ENCODE results near the gene ARSB.
A peak's percentile ranks its signal among the peaks of the same experiment; 100 is the strongest.

The ARSB gene

DNA sequence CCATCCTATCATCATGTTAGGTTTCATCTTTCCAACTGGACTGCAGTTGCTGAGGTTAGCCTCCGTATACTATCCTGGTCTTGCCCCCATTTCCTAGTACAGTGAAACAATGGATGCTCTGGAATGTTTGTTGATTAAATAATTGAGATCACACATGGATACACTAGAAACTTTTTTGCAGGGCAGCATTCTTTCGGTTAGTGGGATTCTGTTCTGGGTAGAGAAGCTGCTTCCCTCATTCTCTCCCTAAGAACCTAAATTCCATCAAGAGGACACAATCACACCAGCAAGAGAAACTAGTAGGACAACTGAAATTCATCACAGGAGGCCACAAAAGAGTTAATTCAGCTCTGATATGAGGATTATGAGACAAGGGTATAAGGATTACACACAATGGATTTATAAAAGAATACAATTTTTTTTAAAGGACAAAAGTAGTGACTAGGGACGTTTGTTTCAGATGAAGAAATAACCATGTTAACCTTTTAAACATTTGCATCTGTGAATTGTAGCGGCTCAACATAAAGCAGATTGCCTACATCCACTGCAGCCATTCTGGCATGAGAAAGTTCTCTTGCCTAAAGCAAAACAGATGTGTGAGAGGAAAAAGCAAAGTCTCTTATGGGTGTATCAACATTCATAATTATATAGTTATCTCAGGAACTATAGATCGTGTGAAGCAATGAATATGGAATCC is 173.8 kb downstream of the ARSB start:
- no peaks in the 10 kb centered on the region for H3K9me2 ChIP-seq (ENCODE audit: low read depth, low read length)
- TF ChIP-seq EZH2 (IDR thresholded peaks at IDR 0.05; ENCODE audit: borderline replicate concordance, low read length): no peak
- no peaks in the 10 kb centered on the region for H3K79me2 ChIP-seq (ENCODE audit: insufficient read depth, low read length)
- no peaks in the 10 kb centered on the region for H3K27me3 ChIP-seq (ENCODE audit: insufficient read depth, low read length)
- H3K4me3 ChIP-seq (ENCODE audit: low read depth, low read length, poor library complexity, severe bottlenecking): no peak overlapping the region
- no peak overlapping the region for H3K4me2 ChIP-seq (ENCODE audit: low read length)
- no peak overlapping the region for H3K9ac ChIP-seq (ENCODE audit: low read length)
- no peak overlapping the region for H2AFZ ChIP-seq (ENCODE audit: low read length)
- no peaks in the 10 kb centered on the region for H3F3A ChIP-seq (ENCODE audit: insufficient read depth, low read length)
- H4K20me1 ChIP-seq (ENCODE audit: insufficient read depth, low read length): no peaks in the 10 kb centered on the region
- H3K27ac ChIP-seq (ENCODE audit: low read depth, low read length, poor library complexity, severe bottlenecking): no peak overlapping the region
- H3K9me3 ChIP-seq (ENCODE audit: low read length): no peaks in the 10 kb centered on the region
- no peaks in the 10 kb centered on the region for H3K36me3 ChIP-seq (ENCODE audit: insufficient read depth, low read length)
- peaks cover 18% of the 10 kb centered on the region for H3K4me1 ChIP-seq (ENCODE audit: insufficient read depth, low read length, severe bottlenecking)

- H3K27ac ChIP-seq (ENCODE audit: low read depth, low read length, poor library complexity, severe bottlenecking): peak overlapping the region; percentile 18
- H3F3A ChIP-seq (ENCODE audit: insufficient read depth, low read length): no peaks in the 10 kb centered on the region
- H3K9me2 ChIP-seq (ENCODE audit: low read depth, low read length): no peaks in the 10 kb centered on the region
- H3K79me2 ChIP-seq (ENCODE audit: insufficient read depth, low read length): no peaks in the 10 kb centered on the region
- H3K9me3 ChIP-seq (ENCODE audit: low read length): no peaks in the 10 kb centered on the region
- no peaks in the 10 kb centered on the region for H3K27me3 ChIP-seq (ENCODE audit: insufficient read depth, low read length)
- TF ChIP-seq, protein P1, sequence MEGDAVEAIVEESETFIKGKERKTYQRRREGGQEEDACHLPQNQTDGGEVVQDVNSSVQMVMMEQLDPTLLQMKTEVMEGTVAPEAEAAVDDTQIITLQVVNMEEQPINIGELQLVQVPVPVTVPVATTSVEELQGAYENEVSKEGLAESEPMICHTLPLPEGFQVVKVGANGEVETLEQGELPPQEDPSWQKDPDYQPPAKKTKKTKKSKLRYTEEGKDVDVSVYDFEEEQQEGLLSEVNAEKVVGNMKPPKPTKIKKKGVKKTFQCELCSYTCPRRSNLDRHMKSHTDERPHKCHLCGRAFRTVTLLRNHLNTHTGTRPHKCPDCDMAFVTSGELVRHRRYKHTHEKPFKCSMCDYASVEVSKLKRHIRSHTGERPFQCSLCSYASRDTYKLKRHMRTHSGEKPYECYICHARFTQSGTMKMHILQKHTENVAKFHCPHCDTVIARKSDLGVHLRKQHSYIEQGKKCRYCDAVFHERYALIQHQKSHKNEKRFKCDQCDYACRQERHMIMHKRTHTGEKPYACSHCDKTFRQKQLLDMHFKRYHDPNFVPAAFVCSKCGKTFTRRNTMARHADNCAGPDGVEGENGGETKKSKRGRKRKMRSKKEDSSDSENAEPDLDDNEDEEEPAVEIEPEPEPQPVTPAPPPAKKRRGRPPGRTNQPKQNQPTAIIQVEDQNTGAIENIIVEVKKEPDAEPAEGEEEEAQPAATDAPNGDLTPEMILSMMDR (IDR thresholded peaks at IDR 0.05; ENCODE audit: low read length): no peak
- no peak for TF ChIP-seq EZH2 (IDR thresholded peaks at IDR 0.05; ENCODE audit: borderline replicate concordance, low read length)
- H3K4me3 ChIP-seq (ENCODE audit: low read depth, low read length, poor library complexity, severe bottlenecking): no peak overlapping the region
- H3K9ac ChIP-seq (ENCODE audit: low read length): no peak overlapping the region
- no peaks in the 10 kb centered on the region for H3K36me3 ChIP-seq (ENCODE audit: insufficient read depth, low read length)
- H3K4me2 ChIP-seq (ENCODE audit: low read length): no peak overlapping the region
- peaks cover 18% of the 10 kb centered on the region for H3K4me1 ChIP-seq (ENCODE audit: insufficient read depth, low read length, severe bottlenecking)
- H2AFZ ChIP-seq (ENCODE audit: low read length): no peak overlapping the region
- H4K20me1 ChIP-seq (ENCODE audit: insufficient read depth, low read length): no peaks in the 10 kb centered on the region
Observed at GRCh38 chr5:78810098-78810920, 174.8 kb downstream of the ARSB start.

DNA sequence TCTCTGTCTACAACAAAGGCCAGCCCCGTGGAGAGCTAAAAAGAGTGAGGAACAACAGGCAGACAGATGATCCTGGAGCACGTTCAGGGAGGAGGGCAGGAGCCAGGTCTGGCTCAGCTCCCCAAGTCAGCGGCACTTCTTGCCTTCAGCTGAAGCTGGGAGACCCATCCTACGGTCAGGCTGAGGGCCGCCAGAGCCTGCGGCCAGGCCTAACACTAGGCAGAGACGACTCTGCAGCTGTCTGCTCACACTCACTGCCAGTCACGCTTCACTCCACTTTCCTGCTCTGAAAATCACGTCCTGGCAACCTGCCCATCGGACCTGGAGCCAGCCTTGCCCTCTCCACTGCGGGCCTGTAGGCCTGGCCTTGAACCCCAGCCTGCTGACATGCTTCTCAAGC is 175.7 kb downstream of the ARSB start:
- Histone ChIP-seq H3K4me1 (ENCODE audit: insufficient read depth, low read length, severe bottlenecking) (peaks cover 18% of the 10 kb centered on the region), H2AFZ (ENCODE audit: low read length) (no peak overlapping the region), H4K20me1 (ENCODE audit: insufficient read depth, low read length) (no peaks in the 10 kb centered on the region), H3K4me3 (ENCODE audit: low read depth, low read length, poor library complexity, severe bottlenecking) (no peak overlapping the region), H3K79me2 (ENCODE audit: insufficient read depth, low read length) (no peaks in the 10 kb centered on the region), H3K9me2 (ENCODE audit: low read depth, low read length) (no peaks in the 10 kb centered on the region), H3K9ac (ENCODE audit: low read length) (peak overlapping the region; percentile 22; the same call in 1 of the 2 replicates), H3F3A (ENCODE audit: insufficient read depth, low read length) (no peaks in the 10 kb centered on the region), H3K36me3 (ENCODE audit: insufficient read depth, low read length) (no peaks in the 10 kb centered on the region), H3K4me2 (ENCODE audit: low read length) (peak overlapping the region; percentile 5; the same call in 1 of the 2 replicates), H3K9me3 (ENCODE audit: low read length) (no peaks in the 10 kb centered on the region), H3K27ac (ENCODE audit: low read depth, low read length, poor library complexity, severe bottlenecking) (no peak overlapping the region), H3K27me3 (ENCODE audit: insufficient read depth, low read length) (no peaks in the 10 kb centered on the region)
- TF ChIP-seq, protein P1 (IDR thresholded peaks at IDR 0.05; ENCODE audit: low read length): no peak
- no peak for TF ChIP-seq EZH2 (IDR thresholded peaks at IDR 0.05; ENCODE audit: borderline replicate concordance, low read length)

Data from OCI-LY1 (cell line).